ENCODE results near the gene COQ8B. TPM values are rescaled to one million over a fixed set of nuclear protein-coding genes. Genes with fewer than 3 reads are reported as not detected.

COQ8B gene
- total RNA-seq, 2 donors from 2014 or later: 26.5 to 48.5 TPM

DNA sequence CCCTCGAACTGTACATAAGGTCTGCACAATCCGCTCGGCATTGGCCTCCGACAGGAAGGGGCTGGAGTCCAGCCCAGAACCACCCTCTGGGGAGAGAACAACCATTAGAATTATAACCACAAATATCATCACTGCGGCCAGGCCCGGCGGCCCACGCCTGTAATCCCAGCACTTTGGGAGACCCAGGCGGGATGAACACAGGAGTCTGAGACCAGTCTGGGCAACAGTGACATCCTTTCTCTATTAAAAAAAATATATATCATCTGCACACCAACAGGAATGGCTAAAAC is 11.4 kb downstream of the COQ8B start:
- intact Hi-C loops (cut with DNase I): no loop called here
- H3K9me3 ChIP-seq: no peaks in the 10 kb centered on the region
- H3K4me3 ChIP-seq: no peak overlapping the region
- no peak overlapping the region for H3K27ac ChIP-seq
- H3K36me3 ChIP-seq: peaks cover 8% of the 10 kb centered on the region
- no peaks in the 10 kb centered on the region for H3K27me3 ChIP-seq
- H3K9ac ChIP-seq (ENCODE audit: low read depth in 2 of 2, low read length in 2 of 2): no peak overlapping the region
- no peak for DNase-seq
- H3K4me1 ChIP-seq: no peaks in the 10 kb centered on the region
- TF ChIP-seq, protein P1, sequence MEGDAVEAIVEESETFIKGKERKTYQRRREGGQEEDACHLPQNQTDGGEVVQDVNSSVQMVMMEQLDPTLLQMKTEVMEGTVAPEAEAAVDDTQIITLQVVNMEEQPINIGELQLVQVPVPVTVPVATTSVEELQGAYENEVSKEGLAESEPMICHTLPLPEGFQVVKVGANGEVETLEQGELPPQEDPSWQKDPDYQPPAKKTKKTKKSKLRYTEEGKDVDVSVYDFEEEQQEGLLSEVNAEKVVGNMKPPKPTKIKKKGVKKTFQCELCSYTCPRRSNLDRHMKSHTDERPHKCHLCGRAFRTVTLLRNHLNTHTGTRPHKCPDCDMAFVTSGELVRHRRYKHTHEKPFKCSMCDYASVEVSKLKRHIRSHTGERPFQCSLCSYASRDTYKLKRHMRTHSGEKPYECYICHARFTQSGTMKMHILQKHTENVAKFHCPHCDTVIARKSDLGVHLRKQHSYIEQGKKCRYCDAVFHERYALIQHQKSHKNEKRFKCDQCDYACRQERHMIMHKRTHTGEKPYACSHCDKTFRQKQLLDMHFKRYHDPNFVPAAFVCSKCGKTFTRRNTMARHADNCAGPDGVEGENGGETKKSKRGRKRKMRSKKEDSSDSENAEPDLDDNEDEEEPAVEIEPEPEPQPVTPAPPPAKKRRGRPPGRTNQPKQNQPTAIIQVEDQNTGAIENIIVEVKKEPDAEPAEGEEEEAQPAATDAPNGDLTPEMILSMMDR (IDR thresholded peaks at IDR 0.05): no peak

DNA sequence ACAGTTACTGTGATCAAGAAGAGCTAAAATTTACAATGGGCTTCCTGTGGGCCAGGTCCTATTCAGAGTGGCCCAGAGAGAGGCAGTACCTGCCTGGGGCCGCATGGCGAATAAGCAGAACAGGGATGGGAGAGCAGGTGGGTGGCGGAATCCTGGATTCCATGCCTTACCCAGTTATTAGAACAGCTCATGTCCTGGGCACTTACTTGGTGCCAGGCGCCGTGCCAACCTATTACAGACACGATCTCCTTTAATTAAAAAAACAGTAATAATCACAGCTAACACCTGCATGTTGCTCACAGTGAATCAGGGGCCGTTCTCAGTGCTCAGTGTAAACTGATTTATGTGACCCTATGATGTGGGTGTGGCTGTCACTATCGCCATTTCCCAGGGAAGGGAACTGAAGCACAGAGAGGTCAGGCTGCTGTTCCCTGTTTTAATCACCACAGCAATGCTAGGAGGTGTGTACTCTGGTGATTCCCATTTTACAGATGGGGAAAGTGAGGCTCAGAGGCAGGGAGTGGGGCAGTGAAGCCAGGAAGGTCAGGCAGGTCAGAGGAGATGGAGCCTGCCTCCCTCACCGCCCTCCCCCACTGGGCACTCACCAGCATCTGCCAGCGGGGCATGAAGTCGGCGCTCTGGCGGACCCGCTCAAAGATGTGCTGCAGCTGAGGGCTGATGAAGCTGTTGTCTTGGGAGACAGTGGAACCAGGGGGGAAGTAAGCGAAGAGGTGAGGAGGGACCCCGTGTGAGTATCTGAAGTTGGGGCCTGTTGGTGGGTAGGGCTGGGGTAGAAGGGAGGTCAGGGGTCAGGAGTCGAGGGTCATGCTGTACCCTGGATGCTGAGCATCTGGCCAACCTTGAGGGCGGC is 12.0 kb downstream of the COQ8B start:
- Histone ChIP-seq H3K27ac (no peak overlapping the region), H3K4me1 (no peaks in the 10 kb centered on the region), H3K27me3 (no peaks in the 10 kb centered on the region), H3K9ac (ENCODE audit: low read depth in 2 of 2, low read length in 2 of 2) (no peak overlapping the region), H3K36me3 (peaks cover 8% of the 10 kb centered on the region), H3K9me3 (no peaks in the 10 kb centered on the region), H3K4me3 (no peak overlapping the region)
- TF ChIP-seq, protein P1 (IDR thresholded peaks at IDR 0.05): no peak
- intact Hi-C loops (cut with DNase I): no loop called here
- no peak for DNase-seq

DNA sequence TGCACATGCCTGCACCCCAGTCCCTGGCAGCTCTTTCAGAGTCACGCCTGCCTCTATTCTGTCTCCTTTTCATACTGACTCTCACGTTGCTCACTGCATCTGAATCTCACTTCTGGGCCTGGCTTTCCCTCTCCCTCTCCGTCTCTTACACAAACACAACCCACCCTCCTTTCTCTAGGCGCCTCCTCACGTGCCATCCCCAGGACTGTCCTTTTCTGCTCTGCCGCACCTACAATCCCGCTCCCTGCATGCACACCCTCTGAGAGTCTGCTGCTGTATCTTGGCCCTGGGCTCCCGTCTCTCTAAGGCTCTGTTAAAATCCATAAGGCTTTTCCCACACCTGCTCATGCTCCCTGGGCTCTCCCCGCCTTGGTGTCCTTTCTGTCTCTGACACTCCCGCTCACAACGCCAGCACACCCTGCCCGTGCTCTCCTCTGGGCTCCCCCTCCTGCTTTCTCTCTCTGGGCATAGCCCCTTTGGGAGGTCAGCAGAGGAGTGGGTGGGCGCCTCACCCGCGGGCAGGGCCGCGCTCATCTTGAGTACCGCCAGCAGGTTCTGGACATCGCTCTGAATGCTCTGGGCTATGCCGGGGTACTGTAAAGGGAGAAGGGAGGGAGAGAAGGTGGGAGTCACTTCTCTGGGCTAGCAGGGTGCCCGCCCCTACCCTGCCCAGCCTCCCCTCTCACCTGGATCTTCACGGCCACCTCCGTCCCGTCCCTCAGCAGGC is 13.5 kb downstream of the COQ8B start:
- Histone ChIP-seq H3K27ac (no peak overlapping the region), H3K4me1 (no peaks in the 10 kb centered on the region), H3K9ac (ENCODE audit: low read depth in 2 of 2, low read length in 2 of 2) (no peak overlapping the region), H3K4me3 (no peak overlapping the region), H3K9me3 (no peaks in the 10 kb centered on the region), H3K36me3 (peaks cover 8% of the 10 kb centered on the region), H3K27me3 (no peaks in the 10 kb centered on the region)
- TF ChIP-seq, protein P1 (IDR thresholded peaks at IDR 0.05): no peak
- DNase-seq: no peak
- intact Hi-C loops (cut with DNase I): no loop called here

DNA sequence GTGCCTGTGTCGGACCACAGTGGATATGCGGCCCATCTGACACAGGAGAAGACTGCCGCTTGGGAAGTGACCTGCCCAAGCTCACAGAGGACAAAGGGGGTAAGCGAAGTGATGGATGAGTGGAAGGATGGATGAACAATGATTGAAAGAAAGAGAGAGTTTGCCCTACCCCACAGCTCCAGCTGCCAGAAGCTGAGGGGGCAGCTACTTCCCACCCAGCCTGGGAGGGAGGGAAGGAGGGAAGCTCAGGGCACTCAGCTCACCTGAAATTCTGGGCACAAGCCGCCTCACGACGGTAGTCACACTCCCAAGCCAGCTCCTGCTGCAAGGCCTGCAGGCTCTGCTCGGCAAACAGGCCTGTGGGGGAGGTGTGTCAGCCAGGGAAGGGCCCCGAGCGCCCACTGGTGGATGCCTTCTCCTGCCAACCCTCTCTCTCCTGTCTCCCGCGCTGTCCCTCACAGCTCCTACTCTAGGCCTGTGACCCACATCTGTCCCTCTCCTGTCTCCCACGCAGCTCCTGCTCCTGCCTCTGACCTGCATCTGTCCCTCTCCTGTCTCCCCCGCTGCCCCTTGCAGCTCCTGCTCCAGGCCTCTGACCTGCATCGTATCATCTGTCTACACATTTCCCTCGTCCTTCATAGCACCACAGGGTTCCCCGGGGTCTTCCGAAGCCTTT is 14.2 kb downstream of the COQ8B start:
- H3K4me1 ChIP-seq: no peaks in the 10 kb centered on the region
- no peaks in the 10 kb centered on the region for H3K27me3 ChIP-seq
- TF ChIP-seq, protein P1 (IDR thresholded peaks at IDR 0.05): no peak
- intact Hi-C loops (cut with DNase I): no loop called here
- H3K9ac ChIP-seq (ENCODE audit: low read depth in 2 of 2, low read length in 2 of 2): no peak overlapping the region
- H3K4me3 ChIP-seq: no peak overlapping the region
- DNase-seq: no peak
- peaks cover 8% of the 10 kb centered on the region for H3K36me3 ChIP-seq
- no peak overlapping the region for H3K27ac ChIP-seq
- H3K9me3 ChIP-seq: no peaks in the 10 kb centered on the region

DNA sequence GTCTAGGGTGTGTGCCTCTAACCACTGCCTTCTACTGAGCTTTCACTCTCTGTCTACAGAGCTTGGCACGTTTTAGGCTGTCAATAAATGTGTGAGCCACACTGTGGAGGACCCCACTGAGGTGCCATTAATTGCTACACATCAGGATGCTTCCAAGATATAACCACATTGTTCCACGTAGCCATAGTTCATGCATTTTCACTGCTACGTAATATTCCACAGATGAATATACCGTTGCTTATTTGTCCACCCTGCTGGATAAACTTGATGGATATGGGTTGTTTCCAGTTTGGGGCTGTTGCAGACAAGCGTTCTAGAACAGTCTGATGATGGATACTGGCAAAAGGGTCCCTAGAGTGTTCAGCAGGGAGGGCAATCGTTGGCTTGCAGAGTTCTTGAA is 14.9 kb downstream of the COQ8B start:
- TF ChIP-seq, protein P1 (IDR thresholded peaks at IDR 0.05): no peak
- no peak overlapping the region for H3K4me3 ChIP-seq
- no peaks in the 10 kb centered on the region for H3K27me3 ChIP-seq
- DNase-seq: no peak
- H3K4me1 ChIP-seq: no peaks in the 10 kb centered on the region
- H3K36me3 ChIP-seq: peaks cover 8% of the 10 kb centered on the region
- no peaks in the 10 kb centered on the region for H3K9me3 ChIP-seq
- no peak overlapping the region for H3K9ac ChIP-seq (ENCODE audit: low read depth in 2 of 2, low read length in 2 of 2)
- H3K27ac ChIP-seq: no peak overlapping the region
- intact Hi-C loops (cut with DNase I): no loop called here
